DND-41 (cell line): ENCODE data around the gene ABCC3.

Experiments
- ATAC-seq: fragments of 200-7000 bp; cut with Tn5 transposase; 3 replicates; pipeline ENCODE4 v1.9.1; 2021; ENCODE audit warnings: low read depth; ENCODE audit not compliant: insufficient read depth
- DNase-seq: peaks from one replicate; pipeline ENCODE4 v3.0.0-alpha.2; 2020
- H2AFZ ChIP-seq: 2 replicates; pipeline ENCODE4 v1.6.0; 2012; ENCODE audit warnings: low read depth, low read length
- H3K27ac ChIP-seq: 2 replicates; pipeline ENCODE4 v1.5.1; 2012; ENCODE audit warnings: low read length, inconsistent platforms
- H3K27me3 ChIP-seq: fragments of 200-600 bp; sonication (generic); 2 replicates; pipeline ENCODE4 v1.6.0; 2012; ENCODE audit warnings: low read length, mild to moderate bottlenecking, inconsistent platforms; ENCODE audit not compliant: insufficient read depth, poor library complexity
- H3K36me3 ChIP-seq: 2 replicates; pipeline ENCODE4 v1.5.1; 2012; ENCODE audit warnings: low read length, inconsistent platforms; ENCODE audit not compliant: insufficient read depth
- H3K4me1 ChIP-seq: 2 replicates; pipeline ENCODE4 v1.5.1; 2012; ENCODE audit warnings: mild to moderate bottlenecking, low read length; ENCODE audit not compliant: insufficient read depth
- H3K4me2 ChIP-seq: 2 replicates; pipeline ENCODE4 v1.6.0; 2012; ENCODE audit warnings: mild to moderate bottlenecking, moderate library complexity, low read length, inconsistent platforms; ENCODE audit not compliant: insufficient read depth
- H3K4me3 ChIP-seq, 2 experiments: fragments of 200-600 bp in 1 of 2; shearing (Covaris generic) in 1 of 2; 2 replicates each; pipeline ENCODE4 v1.5.1; 2012 to 2016; ENCODE audit warnings: inconsistent platforms in 2 of 2, low read length in 2 of 2, mild to moderate bottlenecking in 2 of 2, low read depth in 1 of 2, moderate library complexity in 1 of 2
- H3K79me2 ChIP-seq: 2 replicates; pipeline ENCODE4 v1.6.0; 2012; ENCODE audit warnings: low read length, inconsistent platforms; ENCODE audit not compliant: insufficient read depth
- H3K9ac ChIP-seq: 2 replicates; pipeline ENCODE4 v1.6.0; 2012; ENCODE audit warnings: low read depth, mild to moderate bottlenecking, inconsistent platforms, low read length, moderate library complexity
- H3K9me3 ChIP-seq: 2 replicates; pipeline ENCODE4 v1.5.1; 2012; ENCODE audit warnings: low read length, moderate library complexity, mild to moderate bottlenecking, inconsistent platforms; ENCODE audit not compliant: insufficient read depth, severe bottlenecking
- H4K20me1 ChIP-seq: 2 replicates; pipeline ENCODE4 v1.6.0; 2012; ENCODE audit warnings: low read length; ENCODE audit not compliant: insufficient read depth
- EZH2 ChIP-seq: IDR thresholded peaks from 3 replicates; pipeline ENCODE4 v1.6.1; 2012; ENCODE audit warnings: borderline replicate concordance, low read depth, mild to moderate bottlenecking, moderate library complexity, low read length, inconsistent platforms; ENCODE audit not compliant: severe bottlenecking
- TF ChIP-seq, protein P1 (sequence below): IDR thresholded peaks from 2 replicates; pipeline ENCODE4 v1.5.1; 2012; ENCODE audit warnings: borderline replicate concordance, low read length, moderate library complexity, mild to moderate bottlenecking; ENCODE audit not compliant: poor library complexity, severe bottlenecking; ENCODE audit errors: extremely low read depth

The ABCC3 gene

DNA sequence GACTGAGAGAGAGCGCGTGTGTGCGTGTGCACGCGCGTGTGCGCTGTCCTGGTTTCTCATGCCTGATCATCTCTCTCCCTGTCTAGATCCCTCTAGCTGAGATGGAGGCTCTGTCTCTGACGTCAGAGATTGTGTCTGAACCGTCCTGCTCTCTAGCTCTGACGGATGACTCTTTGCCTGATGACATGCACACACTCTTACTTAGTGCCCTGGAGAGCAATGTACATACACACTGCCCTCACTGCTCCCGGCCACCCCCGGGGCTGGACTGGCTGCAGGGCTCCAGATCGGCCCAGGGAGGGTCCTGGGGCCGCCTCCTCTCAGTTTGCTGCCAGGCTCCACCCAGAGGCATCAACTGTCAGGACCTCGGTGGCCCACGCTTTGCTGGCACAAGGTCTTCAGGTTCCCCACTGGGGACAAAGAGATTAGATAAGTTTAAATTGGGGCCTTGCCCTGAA is 13.1 kb upstream of the ABCC3 start:
- Histone ChIP-seq H3K36me3 (no peaks in the 10 kb centered on the region), H3K9me3 (no peaks in the 10 kb centered on the region), H3K27me3 (no peaks in the 10 kb centered on the region), H3K4me3 (no peak overlapping the region), H3K4me2 (no peak overlapping the region), H3K79me2 (no peaks in the 10 kb centered on the region), H3K27ac (no peak overlapping the region), H2AFZ (no peak overlapping the region), H3K9ac (no peak overlapping the region), H4K20me1 (peaks cover 5% of the 10 kb centered on the region; the same call in 1 of the 2 replicates), H3K4me1 (no peaks in the 10 kb centered on the region)
- ATAC-seq (no peak), DNase-seq (no peak)
- TF ChIP-seq, protein P1, sequence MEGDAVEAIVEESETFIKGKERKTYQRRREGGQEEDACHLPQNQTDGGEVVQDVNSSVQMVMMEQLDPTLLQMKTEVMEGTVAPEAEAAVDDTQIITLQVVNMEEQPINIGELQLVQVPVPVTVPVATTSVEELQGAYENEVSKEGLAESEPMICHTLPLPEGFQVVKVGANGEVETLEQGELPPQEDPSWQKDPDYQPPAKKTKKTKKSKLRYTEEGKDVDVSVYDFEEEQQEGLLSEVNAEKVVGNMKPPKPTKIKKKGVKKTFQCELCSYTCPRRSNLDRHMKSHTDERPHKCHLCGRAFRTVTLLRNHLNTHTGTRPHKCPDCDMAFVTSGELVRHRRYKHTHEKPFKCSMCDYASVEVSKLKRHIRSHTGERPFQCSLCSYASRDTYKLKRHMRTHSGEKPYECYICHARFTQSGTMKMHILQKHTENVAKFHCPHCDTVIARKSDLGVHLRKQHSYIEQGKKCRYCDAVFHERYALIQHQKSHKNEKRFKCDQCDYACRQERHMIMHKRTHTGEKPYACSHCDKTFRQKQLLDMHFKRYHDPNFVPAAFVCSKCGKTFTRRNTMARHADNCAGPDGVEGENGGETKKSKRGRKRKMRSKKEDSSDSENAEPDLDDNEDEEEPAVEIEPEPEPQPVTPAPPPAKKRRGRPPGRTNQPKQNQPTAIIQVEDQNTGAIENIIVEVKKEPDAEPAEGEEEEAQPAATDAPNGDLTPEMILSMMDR: no peak
- TF ChIP-seq EZH2: no peak

DNA sequence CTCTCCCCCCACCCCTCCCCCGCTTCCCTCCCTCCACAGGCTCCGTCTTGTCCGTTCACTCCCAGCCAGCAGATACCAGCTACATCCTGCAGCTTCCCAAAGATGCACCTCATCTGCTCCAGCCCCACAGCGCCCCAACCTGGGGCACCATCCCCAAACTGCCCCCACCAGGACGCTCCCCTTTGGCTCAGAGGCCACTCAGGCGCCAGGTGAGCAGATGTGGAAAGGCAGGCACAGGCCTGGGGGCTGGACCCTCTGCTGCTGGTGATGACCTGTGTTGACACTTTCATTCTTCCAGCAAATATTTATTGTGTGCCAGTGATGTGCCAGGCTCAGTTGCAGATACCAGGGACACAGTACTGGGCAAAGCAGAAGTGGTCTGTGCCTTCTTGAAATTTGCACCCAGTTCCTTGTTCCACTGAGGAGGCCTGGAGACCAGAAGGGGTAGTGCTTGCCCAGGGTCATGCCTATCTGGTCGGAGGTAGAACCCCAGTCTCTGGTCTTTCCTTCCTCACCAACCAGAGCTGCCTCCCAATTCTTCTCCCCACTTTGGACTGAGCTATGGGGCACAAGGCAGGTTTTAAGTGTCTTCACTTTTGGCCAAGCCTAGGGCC is 10.3 kb upstream of the ABCC3 start:
- no peak overlapping the region for H3K27ac ChIP-seq
- no peaks in the 10 kb centered on the region for H3K4me1 ChIP-seq

GRCh38 chr17:50625032-50625871 is 9.4 kb upstream of the ABCC3 start:
- ATAC-seq (no peak), DNase-seq (no peak)
- Histone ChIP-seq H3K79me2 (no peaks in the 10 kb centered on the region), H3K9ac (no peak overlapping the region), H3K9me3 (no peaks in the 10 kb centered on the region), H3K4me2 (no peak overlapping the region), H4K20me1 (no peaks in the 10 kb centered on the region), H2AFZ (no peak overlapping the region; the same call in 1 of the 2 replicates), H3K4me3 (no peak overlapping the region), H3K27me3 (peaks cover 20% of the 10 kb centered on the region), H3K27ac (no peak overlapping the region), H3K36me3 (no peaks in the 10 kb centered on the region), H3K4me1 (no peaks in the 10 kb centered on the region)
- TF ChIP-seq, protein P1: no peak
- no peak for TF ChIP-seq EZH2

More for the DNA sequence above, 10.3 kb upstream of the ABCC3 start:
- no peaks in the 10 kb centered on the region for H3K9me3 ChIP-seq
- DNase-seq: no peak
- H3K27me3 ChIP-seq: peaks cover 14% of the 10 kb centered on the region
- no peaks in the 10 kb centered on the region for H3K79me2 ChIP-seq
- H4K20me1 ChIP-seq: peaks cover 4% of the 10 kb centered on the region; the same call in 1 of the 2 replicates
- H3K4me2 ChIP-seq: no peak overlapping the region
- no peaks in the 10 kb centered on the region for H3K36me3 ChIP-seq
- TF ChIP-seq, protein P1: no peak
- no peak for TF ChIP-seq EZH2
- no peak for ATAC-seq
- no peak overlapping the region for H3K9ac ChIP-seq
- no peak overlapping the region for H3K4me3 ChIP-seq
- no peak overlapping the region for H2AFZ ChIP-seq
